ENCODE data around the gene PCDHGC3.
A peak's percentile ranks its signal among the peaks of the same experiment; 100 is the strongest.

The PCDHGC3 gene

DNA sequence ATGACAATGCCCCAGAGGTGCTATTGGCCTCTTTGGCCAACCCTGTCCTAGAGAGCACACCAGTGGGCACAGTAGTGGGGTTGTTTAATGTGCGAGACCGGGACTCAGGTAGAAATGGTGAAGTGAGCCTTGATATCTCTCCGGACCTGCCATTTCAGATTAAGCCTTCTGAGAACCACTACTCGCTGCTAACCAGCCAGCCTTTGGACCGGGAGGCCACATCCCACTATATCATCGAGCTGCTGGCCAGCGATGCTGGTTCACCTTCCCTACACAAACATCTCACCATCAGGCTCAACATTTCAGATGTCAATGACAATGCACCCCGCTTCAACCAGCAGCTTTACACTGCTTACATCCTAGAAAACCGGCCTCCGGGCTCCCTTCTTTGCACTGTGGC is 14.5 kb downstream of the PCDHGC3 start:
- Histone ChIP-seq H3K9me3 (ENCODE audit: insufficient read depth, low read length) (no peaks in the 10 kb centered on the region), H3F3A (ENCODE audit: insufficient read depth) (peaks cover 6% of the 10 kb centered on the region; the same call in 1 of the 2 replicates), H3K36me3 (ENCODE audit: low read length) (no peaks in the 10 kb centered on the region), H3K9me2 (replicated peaks; ENCODE audit: insufficient read depth, low read length) (no peaks in the 10 kb centered on the region), H3K9ac (ENCODE audit: low read length) (no peak overlapping the region), H3K79me2 (ENCODE audit: insufficient read depth, low read length) (peaks cover 32% of the 10 kb centered on the region; the same call in 1 of the 2 replicates), H4K20me1 (ENCODE audit: low read depth, low read length) (no peaks in the 10 kb centered on the region), H2AFZ (ENCODE audit: low read depth, low read length, severe bottlenecking) (no peak overlapping the region), H3K4me2 (ENCODE audit: low read depth, low read length, poor library complexity, severe bottlenecking) (no peak overlapping the region), H3K27ac (ENCODE audit: low read depth, low read length) (no peak overlapping the region), H3K27me3 (ENCODE audit: low read length) (no peaks in the 10 kb centered on the region), H3K4me3 (ENCODE audit: insufficient read depth, low read length, poor library complexity, severe bottlenecking) (no peak overlapping the region)
- TF ChIP-seq, protein P1, sequence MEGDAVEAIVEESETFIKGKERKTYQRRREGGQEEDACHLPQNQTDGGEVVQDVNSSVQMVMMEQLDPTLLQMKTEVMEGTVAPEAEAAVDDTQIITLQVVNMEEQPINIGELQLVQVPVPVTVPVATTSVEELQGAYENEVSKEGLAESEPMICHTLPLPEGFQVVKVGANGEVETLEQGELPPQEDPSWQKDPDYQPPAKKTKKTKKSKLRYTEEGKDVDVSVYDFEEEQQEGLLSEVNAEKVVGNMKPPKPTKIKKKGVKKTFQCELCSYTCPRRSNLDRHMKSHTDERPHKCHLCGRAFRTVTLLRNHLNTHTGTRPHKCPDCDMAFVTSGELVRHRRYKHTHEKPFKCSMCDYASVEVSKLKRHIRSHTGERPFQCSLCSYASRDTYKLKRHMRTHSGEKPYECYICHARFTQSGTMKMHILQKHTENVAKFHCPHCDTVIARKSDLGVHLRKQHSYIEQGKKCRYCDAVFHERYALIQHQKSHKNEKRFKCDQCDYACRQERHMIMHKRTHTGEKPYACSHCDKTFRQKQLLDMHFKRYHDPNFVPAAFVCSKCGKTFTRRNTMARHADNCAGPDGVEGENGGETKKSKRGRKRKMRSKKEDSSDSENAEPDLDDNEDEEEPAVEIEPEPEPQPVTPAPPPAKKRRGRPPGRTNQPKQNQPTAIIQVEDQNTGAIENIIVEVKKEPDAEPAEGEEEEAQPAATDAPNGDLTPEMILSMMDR (IDR thresholded peaks at IDR 0.05; ENCODE audit: insufficient read depth, low read length, poor library complexity, severe bottlenecking): no peak
- no peak for TF ChIP-seq EZH2phosphoT487 (conservative IDR thresholded peaks at IDR 0.05; ENCODE audit: low read length)

DNA sequence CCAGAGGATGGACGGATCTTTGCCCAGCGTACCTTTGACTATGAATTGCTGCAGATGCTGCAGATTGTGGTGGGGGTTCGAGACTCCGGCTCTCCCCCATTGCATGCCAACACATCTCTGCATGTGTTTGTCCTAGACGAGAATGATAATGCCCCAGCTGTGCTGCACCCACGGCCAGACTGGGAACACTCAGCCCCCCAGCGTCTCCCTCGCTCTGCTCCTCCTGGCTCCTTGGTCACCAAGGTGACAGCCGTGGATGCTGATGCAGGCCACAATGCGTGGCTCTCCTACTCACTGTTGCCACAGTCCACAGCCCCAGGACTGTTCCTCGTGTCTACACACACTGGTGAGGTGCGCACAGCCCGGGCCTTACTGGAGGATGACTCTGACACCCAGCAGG is 15.0 kb downstream of the PCDHGC3 start:
- H2AFZ ChIP-seq (ENCODE audit: low read depth, low read length, severe bottlenecking): no peak overlapping the region
- H3K79me2 ChIP-seq (ENCODE audit: insufficient read depth, low read length): peaks cover 30% of the 10 kb centered on the region; the same call in 1 of the 2 replicates
- no peaks in the 10 kb centered on the region for H3K36me3 ChIP-seq (ENCODE audit: low read length)

DNA sequence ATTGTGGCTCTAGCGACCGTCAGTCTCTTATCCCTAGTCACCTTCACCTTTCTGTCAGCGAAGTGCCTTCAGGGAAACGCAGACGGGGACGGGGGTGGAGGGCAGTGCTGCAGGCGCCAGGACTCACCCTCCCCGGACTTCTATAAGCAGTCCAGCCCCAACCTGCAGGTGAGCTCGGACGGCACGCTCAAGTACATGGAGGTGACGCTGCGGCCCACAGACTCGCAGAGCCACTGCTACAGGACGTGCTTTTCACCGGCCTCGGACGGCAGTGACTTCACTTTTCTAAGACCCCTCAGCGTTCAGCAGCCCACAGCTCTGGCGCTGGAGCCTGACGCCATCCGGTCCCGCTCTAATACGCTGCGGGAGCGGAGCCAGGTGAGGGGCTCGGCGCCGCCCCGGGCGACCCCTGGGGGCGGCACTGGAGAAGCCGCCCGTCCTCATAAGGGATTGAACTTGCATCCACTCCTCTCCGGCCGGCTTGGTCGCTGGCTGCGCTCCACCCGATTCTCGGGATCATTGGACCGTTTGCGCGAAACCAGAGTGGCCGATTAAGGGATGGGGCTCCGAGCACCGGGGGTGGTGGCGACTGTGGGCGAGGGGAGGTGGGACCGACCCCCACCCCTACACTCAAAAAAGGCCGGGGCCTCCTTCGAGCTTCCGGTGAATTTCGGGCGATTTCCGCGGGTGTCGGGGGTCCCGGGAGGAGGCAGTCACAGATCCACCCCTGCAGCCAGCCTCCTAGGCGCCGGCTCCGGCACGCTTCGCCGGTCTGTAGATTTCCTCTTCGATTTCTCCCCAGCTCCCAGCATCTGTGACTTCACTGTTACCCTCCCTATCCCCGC is 15.8 kb downstream of the PCDHGC3 start:
- Histone ChIP-seq H3K36me3 (ENCODE audit: low read length) (no peaks in the 10 kb centered on the region), H3K79me2 (ENCODE audit: insufficient read depth, low read length) (peaks cover 24% of the 10 kb centered on the region; the same call in 1 of the 2 replicates), H3K27me3 (ENCODE audit: low read length) (no peaks in the 10 kb centered on the region), H3K9ac (ENCODE audit: low read length) (peak overlapping the region; percentile 52), H3K9me3 (ENCODE audit: insufficient read depth, low read length) (no peaks in the 10 kb centered on the region), H3K27ac (ENCODE audit: low read depth, low read length) (peak overlapping the region; percentile 61), H3K4me2 (ENCODE audit: low read depth, low read length, poor library complexity, severe bottlenecking) (peak overlapping the region; percentile 51), H3K4me3 (ENCODE audit: insufficient read depth, low read length, poor library complexity, severe bottlenecking) (peak overlapping the region; percentile 27), H4K20me1 (ENCODE audit: low read depth, low read length) (no peaks in the 10 kb centered on the region), H2AFZ (ENCODE audit: low read depth, low read length, severe bottlenecking) (no peak overlapping the region), H3F3A (ENCODE audit: insufficient read depth) (peaks cover 9% of the 10 kb centered on the region; the same call in 1 of the 2 replicates), H3K9me2 (replicated peaks; ENCODE audit: insufficient read depth, low read length) (no peaks in the 10 kb centered on the region)
- TF ChIP-seq EZH2phosphoT487 (conservative IDR thresholded peaks at IDR 0.05; ENCODE audit: low read length): no peak
- TF ChIP-seq, protein P1 (IDR thresholded peaks at IDR 0.05; ENCODE audit: insufficient read depth, low read length, poor library complexity, severe bottlenecking): no peak

More for the DNA sequence above, 15.0 kb downstream of the PCDHGC3 start:
- peak overlapping the region; percentile 52; the same call in 1 of the 2 replicates for H3K9ac ChIP-seq (ENCODE audit: low read length)
- peak overlapping the region; percentile 51 for H3K4me2 ChIP-seq (ENCODE audit: low read depth, low read length, poor library complexity, severe bottlenecking)
- no peak overlapping the region for H3K4me3 ChIP-seq (ENCODE audit: insufficient read depth, low read length, poor library complexity, severe bottlenecking)
- H3K9me3 ChIP-seq (ENCODE audit: insufficient read depth, low read length): no peaks in the 10 kb centered on the region
- no peaks in the 10 kb centered on the region for H3K9me2 ChIP-seq (replicated peaks; ENCODE audit: insufficient read depth, low read length)
- H3K27ac ChIP-seq (ENCODE audit: low read depth, low read length): no peak overlapping the region; the same call in 1 of the 2 replicates
- no peaks in the 10 kb centered on the region for H4K20me1 ChIP-seq (ENCODE audit: low read depth, low read length)
- H3F3A ChIP-seq (ENCODE audit: insufficient read depth): peaks cover 8% of the 10 kb centered on the region; the same call in 1 of the 2 replicates
- TF ChIP-seq EZH2phosphoT487 (conservative IDR thresholded peaks at IDR 0.05; ENCODE audit: low read length): no peak
- TF ChIP-seq, protein P1 (IDR thresholded peaks at IDR 0.05; ENCODE audit: insufficient read depth, low read length, poor library complexity, severe bottlenecking): no peak
- no peaks in the 10 kb centered on the region for H3K27me3 ChIP-seq (ENCODE audit: low read length)
